Nephron progenitor cell (in vitro differentiated cells): Measurements from ENCODE around the gene TNN.
A peak's percentile ranks its signal among the peaks of the same experiment; 100 is the strongest.

Source experiments
- DNase-seq: peaks from one replicate; pipeline ENCODE4 v3.0.0; 2021
- H3K27ac Mint-ChIP-seq: 2 replicates; pipeline ENCODE4 v1.8.0; 2021; ENCODE audit warnings: mild to moderate bottlenecking, moderate library complexity, mixed read lengths
- H3K27me3 Mint-ChIP-seq: 2 replicates; pipeline ENCODE4 v1.8.0; 2021; ENCODE audit warnings: mild to moderate bottlenecking, low read depth, mixed read lengths; ENCODE audit not compliant: poor library complexity
- H3K36me3 Mint-ChIP-seq: 2 replicates; pipeline ENCODE4 v1.8.0; 2021; ENCODE audit warnings: low read depth, mixed read lengths
- H3K4me1 Mint-ChIP-seq: 2 replicates; pipeline ENCODE4 v1.8.0; 2021; ENCODE audit warnings: mixed read lengths
- H3K4me3 Mint-ChIP-seq: 2 replicates; pipeline ENCODE4 v1.8.0; 2021; ENCODE audit warnings: mild to moderate bottlenecking, moderate library complexity, mixed read lengths
- H3K9me3 Mint-ChIP-seq: 2 replicates; pipeline ENCODE4 v1.8.0; 2021; ENCODE audit warnings: mild to moderate bottlenecking, moderate library complexity, mixed read lengths
- TF ChIP-seq, protein P1 (sequence below): fragments of 200-600 bp; sonication (generic); IDR thresholded peaks from 2 replicates; pipeline ENCODE4 v1.5.0; 2021; ENCODE audit warnings: antibody characterized with exemption

TNN gene

DNA sequence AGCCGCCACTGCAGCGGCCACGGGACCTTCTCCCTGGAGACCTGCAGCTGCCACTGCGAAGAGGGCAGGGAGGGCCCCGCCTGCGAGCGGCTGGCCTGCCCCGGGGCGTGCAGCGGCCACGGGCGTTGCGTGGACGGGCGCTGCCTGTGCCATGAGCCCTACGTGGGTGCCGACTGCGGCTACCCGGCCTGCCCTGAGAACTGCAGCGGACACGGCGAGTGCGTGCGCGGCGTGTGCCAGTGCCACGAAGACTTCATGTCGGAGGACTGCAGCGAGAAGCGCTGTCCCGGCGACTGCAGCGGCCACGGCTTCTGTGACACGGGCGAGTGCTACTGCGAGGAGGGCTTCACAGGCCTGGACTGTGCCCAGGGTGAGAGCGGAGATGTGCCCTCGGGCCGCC, 11.7 kb downstream of the TNN start:
- Mint-ChIP-seq H3K27me3 (peaks cover 20% of the 10 kb centered on the region), H3K4me3 (no peak overlapping the region), H3K36me3 (no peaks in the 10 kb centered on the region), H3K9me3 (no peaks in the 10 kb centered on the region), H3K4me1 (peaks cover 19% of the 10 kb centered on the region), H3K27ac (no peak overlapping the region)
- DNase-seq: no peak
- TF ChIP-seq, protein P1, sequence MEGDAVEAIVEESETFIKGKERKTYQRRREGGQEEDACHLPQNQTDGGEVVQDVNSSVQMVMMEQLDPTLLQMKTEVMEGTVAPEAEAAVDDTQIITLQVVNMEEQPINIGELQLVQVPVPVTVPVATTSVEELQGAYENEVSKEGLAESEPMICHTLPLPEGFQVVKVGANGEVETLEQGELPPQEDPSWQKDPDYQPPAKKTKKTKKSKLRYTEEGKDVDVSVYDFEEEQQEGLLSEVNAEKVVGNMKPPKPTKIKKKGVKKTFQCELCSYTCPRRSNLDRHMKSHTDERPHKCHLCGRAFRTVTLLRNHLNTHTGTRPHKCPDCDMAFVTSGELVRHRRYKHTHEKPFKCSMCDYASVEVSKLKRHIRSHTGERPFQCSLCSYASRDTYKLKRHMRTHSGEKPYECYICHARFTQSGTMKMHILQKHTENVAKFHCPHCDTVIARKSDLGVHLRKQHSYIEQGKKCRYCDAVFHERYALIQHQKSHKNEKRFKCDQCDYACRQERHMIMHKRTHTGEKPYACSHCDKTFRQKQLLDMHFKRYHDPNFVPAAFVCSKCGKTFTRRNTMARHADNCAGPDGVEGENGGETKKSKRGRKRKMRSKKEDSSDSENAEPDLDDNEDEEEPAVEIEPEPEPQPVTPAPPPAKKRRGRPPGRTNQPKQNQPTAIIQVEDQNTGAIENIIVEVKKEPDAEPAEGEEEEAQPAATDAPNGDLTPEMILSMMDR: no peak

GRCh38 chr1:175080030-175080429, 12.4 kb downstream of the TNN start:
- H3K4me3 Mint-ChIP-seq: no peak overlapping the region
- no peaks in the 10 kb centered on the region for H3K9me3 Mint-ChIP-seq
- no peak overlapping the region for H3K27ac Mint-ChIP-seq
- TF ChIP-seq, protein P1: no peak
- peaks cover 20% of the 10 kb centered on the region for H3K27me3 Mint-ChIP-seq
- H3K4me1 Mint-ChIP-seq: peaks cover 19% of the 10 kb centered on the region
- DNase-seq: no peak
- no peaks in the 10 kb centered on the region for H3K36me3 Mint-ChIP-seq

GRCh38 chr1:175081983-175082382, 14.3 kb downstream of the TNN start:
- Mint-ChIP-seq H3K9me3 (no peaks in the 10 kb centered on the region), H3K27ac (no peak overlapping the region), H3K27me3 (peaks cover 16% of the 10 kb centered on the region), H3K4me3 (no peak overlapping the region), H3K4me1 (peaks cover 8% of the 10 kb centered on the region), H3K36me3 (no peaks in the 10 kb centered on the region)
- no peak for DNase-seq
- TF ChIP-seq, protein P1: no peak

GRCh38 chr1:175088525-175088951, 20.9 kb downstream of the TNN start:
- Mint-ChIP-seq H3K27ac (no peak overlapping the region), H3K36me3 (no peaks in the 10 kb centered on the region), H3K4me3 (no peak overlapping the region), H3K9me3 (no peaks in the 10 kb centered on the region), H3K4me1 (peaks cover 23% of the 10 kb centered on the region), H3K27me3 (peaks cover 11% of the 10 kb centered on the region)
- TF ChIP-seq, protein P1: no peak
- DNase-seq: no peak

- Mint-ChIP-seq H3K36me3 (no peaks in the 10 kb centered on the region), H3K4me3 (no peak overlapping the region), H3K9me3 (no peaks in the 10 kb centered on the region), H3K4me1 (peaks cover 17% of the 10 kb centered on the region), H3K27me3 (peaks cover 7% of the 10 kb centered on the region), H3K27ac (no peak overlapping the region)
- TF ChIP-seq, protein P1: no peak
- DNase-seq: peak; percentile 24
These were observed 21.6 kb downstream of the TNN start for GRCh38 chr1:175089136-175089718.

DNA sequence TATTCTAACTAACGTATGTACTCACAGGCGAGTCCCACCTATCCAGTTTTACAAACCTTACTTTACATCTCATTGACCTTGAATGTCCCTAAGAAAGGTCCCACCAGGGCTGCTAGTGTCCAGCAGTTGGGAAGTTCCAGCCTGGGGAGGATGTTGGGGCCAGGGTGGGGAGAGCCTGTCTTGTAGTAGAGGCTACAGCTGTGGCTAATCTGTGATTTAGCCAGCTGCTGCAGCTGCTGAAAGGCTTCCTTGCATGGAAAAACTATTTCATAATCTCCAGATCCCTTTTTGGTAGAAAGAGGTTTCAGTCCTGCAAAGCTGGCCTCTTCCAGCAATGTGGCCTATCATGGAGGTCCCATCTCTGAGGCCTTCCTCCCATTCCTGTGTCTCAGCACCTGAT, 23.1 kb downstream of the TNN start:
- peaks cover 16% of the 10 kb centered on the region for H3K4me1 Mint-ChIP-seq
- no peak overlapping the region for H3K27ac Mint-ChIP-seq
- DNase-seq: no peak
- H3K36me3 Mint-ChIP-seq: no peaks in the 10 kb centered on the region
- H3K27me3 Mint-ChIP-seq: peaks cover 11% of the 10 kb centered on the region
- H3K4me3 Mint-ChIP-seq: no peak overlapping the region
- TF ChIP-seq, protein P1: no peak
- no peaks in the 10 kb centered on the region for H3K9me3 Mint-ChIP-seq
